Stimulated activated CD4-positive, alpha-beta T cell treated with anti-CD3 and anti-CD28 coated beads, Interleukin-1b, Interleukin-23, amount 100 ng/mL, for 48 hours (primary cell): ENCODE results near the gene PRKCE.
"Not testable (repeated sequence)": the region's sequence is repeated elsewhere in the genome, so short reads cannot be mapped to it uniquely, and the experiment has no call there.

Experiments used
- DNase-seq: peaks from one replicate; pipeline ENCODE4 v3.0.0-alpha.2; 2020

The PRKCE gene

DNA sequence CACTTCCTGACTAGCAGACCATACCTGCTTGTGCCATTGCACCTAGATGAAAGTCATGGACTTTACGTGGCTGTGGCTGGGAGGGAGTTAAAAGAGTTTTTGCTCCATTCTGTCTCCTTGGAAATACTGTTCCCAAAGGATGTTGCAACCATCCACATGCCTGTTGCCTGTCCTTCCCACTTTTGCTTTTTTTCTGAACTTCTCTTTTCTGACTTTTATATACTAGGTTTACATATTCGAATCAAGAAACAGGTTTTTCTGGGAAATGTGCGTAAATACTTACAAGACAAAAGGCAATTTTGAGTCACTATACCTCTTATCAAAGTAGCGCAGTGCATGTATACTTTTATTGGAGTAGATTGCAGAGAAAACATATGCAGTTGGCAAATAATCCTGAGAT, 244.8 kb downstream of the PRKCE start:
- no peak for DNase-seq

DNA sequence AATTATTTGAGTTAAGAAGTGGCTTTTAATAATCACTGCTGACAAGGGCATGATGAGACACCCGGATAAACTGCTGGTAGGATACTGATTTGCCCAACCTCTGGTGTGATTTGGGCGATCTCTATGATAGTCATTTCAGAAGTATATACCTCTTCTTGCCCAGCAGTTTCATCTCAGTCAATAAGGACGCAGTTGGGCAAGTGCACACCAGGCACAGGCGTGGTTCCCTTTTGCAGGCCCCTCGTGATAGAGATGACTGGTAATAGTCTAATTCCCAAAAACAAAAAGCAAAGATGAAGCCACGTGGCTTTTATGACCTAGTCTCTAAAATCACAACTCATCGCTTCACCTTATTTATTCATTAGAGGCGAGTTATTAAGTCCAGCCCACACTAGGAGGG, 246.4 kb downstream of the PRKCE start:
- DNase-seq, result no peak

- no peak for DNase-seq
Measured at GRCh38 chr2:45898819-45899218, 247.3 kb downstream of the PRKCE start.

DNA sequence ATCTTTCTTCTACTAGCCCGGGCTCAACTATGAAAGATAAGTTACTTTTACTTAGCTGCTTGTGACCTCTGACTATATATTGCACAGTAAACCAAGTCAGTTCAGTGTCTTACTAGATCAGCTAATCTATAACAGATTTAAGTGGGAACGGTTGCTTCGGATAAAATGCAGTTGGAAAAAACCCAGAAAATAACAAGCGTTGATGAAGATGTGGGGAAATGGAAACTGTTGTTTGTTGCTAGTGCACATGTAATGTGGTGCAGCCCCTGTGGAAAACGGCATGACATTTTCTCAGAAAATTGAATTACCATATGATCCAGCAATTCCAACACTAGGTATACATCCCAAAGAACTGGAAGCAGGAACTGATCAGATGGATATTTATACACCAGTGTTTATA, 248.5 kb downstream of the PRKCE start:
- DNase-seq, result no peak

DNA sequence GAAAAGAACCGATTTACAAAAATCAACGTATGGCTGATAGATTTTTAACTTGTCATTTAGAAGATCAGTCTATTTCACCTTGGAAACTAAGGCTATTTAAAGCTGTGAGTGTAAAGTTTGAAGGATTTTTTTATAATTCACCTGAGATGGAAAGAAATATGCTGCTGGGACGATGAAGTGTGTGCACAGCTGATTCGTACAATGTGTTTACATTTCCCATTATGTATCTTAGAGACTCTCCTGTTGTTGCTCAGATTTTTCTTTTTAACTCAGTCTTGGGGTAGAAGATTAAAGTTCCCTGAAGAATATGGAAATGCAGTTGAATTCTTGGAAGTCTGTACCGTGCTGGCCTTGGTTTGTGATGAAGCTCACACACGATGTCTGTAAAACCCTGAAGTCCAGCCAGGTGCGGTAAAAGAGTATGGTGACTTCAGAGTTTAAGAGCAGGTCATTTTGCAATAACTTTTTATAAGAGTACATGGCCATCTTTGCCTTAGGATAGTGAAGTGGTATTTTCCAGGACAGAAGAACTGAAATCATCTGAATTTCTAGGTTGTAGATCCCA, 250.1 kb downstream of the PRKCE start:
- no peak for DNase-seq

GRCh38 chr2:45902380-45902779, 250.9 kb downstream of the PRKCE start:
- DNase-seq, result no peak

DNA sequence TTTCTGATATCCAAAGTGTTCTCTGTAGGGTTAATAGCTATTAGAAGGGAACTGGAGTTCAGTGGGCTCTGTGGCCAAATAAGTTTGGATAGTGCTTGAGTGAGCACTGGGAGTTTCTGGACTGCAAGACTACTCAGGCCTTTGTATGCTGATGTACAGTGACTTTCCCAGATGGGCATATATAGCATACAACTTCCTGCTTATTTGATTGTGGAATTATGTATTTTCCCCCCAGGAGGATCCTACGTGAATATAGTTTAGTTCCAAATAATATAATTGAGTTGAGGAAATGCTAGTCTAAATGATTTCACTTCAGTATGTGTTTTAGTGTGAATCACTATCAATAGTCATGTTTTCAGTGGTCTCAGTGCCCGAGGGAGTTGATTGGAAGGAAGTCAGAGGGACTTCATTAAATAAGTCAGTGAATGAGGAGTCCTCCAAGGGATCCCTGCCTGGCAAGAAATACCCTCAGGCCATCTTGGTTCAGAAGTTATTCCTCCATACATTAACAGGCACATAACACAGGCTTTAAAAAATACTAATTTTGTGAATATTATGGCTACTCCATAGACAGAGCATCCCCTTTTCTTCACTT, 251.4 kb downstream of the PRKCE start:
- DNase-seq, result no peak

DNA sequence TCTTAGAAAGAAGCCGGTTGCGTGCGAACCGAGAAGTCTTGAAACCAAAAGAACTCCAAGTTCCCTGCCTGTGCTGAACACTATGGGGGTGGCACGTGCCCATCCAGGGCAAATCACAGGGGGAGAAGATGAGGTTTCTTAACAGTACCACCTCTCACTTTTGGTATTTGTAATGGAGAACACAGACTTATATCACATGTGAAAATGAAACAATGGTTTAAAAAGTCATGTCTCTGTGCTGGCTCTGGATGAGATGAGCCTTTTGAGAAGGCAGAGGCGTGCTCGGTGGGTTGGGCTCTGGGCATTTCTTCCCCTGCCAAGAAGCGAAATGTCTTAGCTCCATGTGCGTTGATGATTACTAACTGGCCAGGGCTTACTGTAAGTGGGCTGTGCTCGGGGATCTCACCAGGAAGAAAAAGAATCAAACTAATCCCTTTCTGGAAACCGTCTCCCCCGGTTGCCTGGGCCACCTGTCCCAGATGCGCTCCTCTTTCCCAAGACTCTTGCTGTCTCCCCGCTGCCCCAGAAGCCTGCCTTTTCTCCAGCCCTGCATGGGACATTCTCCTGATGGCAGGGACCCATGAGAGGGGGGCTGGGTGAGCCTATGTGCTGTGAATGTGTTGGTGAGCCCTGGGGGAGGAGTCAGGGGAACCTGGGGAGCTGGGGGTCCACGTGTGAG, 252.9 kb downstream of the PRKCE start:
- DNase-seq, result peak; percentile 29

GRCh38 chr2:45904946-45905631, 253.6 kb downstream of the PRKCE start:
- no peak for DNase-seq

DNA sequence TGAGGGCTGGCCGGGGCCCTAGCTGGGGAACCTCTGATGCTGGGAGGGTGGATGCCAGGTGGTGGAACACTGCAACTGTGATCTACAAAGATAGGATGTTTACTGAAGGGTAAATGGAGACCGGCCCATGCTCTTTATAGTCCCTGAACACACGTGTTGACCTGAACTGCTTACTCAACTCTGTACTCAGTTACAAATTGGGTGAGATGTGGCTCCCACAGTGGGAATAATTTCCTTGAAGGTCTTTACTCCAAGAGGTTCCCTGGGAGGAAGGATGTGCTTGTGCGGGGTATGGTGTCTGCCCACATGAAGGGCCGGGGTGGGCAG, 254.1 kb downstream of the PRKCE start:
- DNase-seq, result no peak

GRCh38 chr2:45907592-45907991, 256.1 kb downstream of the PRKCE start:
- DNase-seq, result no peak

DNA sequence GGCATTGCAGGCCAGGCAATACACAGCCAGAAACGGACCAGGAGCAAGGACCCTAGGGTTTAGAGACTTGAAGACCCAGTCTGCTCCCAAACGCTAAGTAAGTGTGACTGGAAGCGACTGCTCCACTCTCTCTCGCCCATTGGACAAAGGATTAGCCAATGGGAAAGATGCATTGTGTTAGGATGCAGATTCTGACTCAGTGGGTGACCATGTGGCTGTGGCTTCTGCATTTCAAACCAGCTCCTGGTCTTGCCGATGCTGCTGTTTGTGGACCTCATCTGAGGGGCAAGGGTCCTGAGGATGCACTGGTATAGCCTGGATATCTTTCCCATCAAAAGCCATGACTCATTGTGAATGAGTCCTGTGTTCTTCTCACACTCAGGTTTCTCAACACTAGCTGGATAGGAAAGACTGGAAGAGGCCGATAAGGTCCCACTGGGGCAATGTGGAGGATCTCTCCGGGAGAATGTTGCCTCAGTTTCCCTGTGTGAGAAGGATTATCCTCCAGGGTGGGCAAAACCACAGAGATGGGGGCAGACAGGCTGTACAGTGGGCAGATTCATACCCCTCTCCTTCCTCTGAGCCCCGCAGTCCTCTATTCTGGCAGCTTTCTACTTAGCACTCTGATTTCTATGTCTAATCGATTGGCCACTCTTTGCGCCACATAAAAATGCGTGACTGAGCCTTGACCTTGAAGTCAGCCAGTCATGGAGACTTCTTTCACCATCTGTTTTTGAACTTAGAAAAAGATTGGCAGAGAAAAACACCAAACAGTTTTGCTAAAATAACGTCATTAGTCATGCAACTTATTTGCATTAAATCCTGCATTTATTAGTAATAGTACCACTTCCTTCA, 257.1 kb downstream of the PRKCE start:
- no peak for DNase-seq

- DNase-seq, result no peak
Measured at GRCh38 chr2:45909171-45909565, 257.7 kb downstream of the PRKCE start.

DNA sequence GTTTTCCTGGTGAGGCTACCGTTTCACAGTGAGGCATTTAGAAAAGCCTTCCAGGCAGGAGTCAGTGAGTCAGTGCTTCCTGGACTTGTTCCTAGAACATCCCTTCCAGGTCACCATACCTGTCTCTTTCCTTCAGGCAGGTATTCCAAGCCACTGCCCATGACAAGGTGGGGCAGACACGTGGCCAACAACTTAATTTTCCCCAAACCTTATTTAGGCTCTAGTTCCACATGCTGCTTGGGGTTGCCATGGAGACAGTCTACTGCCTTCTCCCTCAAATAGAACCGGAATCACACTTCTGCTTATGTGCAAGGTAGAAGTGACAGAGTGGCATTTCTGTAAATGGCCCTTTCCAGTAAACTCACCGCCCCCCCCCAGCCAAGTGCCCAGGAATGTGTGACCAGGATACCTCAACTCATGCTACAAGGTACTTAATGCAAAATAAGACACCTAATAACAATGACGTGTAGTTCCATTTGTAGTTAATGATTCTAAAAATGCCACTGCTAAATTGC, 258.3 kb downstream of the PRKCE start:
- DNase-seq, result no peak

- no peak for DNase-seq
Measured at GRCh38 chr2:45910473-45911060, 259.1 kb downstream of the PRKCE start.

DNA sequence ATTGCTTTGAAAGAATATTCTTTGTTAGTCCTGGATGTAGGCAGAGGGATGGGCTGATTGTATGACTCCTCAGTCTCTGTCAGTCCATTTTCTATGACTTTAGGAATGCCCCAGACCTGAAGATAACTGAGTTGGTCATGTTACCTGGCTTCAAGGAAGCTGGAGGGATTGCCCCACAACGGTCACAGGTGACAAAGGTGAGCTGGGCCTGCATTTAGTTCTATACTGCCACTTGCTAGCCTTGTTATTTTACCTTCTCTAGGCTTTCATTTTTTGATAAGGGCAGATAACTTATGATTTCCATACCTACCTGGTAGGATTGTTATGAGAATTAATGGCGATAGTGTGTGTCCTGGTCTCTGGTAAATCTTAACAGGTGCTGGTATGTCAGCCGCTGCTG, 260.1 kb downstream of the PRKCE start:
- DNase-seq, result no peak

DNA sequence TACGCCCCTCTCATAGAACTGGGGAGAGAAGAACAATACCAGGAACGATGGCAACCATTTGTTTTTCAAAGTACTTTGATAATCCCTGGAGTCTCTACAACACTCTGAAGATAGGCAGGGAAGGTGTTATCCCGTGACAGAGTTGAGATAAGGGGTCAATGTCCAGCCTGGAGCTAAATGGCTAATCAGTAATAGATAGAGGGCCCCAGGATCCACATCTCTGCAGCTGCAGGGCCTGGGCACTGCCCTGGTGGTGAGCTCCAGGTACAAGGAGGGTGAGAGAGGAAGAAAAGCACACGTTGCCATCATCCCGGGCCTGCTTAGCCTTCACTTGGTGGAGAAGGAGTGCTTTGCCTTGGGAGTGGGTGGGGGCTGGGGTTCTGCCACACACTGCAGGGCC, 260.6 kb downstream of the PRKCE start:
- DNase-seq, result no peak

DNA sequence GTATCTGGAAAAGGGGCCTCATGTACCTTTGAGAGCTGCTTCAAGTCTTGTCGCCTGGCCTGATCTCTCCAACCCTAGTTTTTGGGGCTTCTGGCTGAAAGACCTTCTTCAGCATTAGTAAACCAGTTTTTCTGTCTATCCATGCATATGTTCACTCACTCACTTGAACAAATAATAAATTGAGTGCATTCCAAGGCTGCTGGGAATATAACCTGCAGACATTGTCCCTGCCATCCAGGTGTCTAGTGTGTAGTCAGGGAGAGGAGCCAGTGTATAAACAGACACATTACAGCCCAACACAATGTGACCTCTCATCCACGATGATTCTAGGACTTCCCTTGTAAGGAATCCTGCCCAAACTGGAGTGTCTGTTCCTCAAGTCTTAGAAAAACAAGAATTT, 262.1 kb downstream of the PRKCE start:
- DNase-seq, result no peak

DNA sequence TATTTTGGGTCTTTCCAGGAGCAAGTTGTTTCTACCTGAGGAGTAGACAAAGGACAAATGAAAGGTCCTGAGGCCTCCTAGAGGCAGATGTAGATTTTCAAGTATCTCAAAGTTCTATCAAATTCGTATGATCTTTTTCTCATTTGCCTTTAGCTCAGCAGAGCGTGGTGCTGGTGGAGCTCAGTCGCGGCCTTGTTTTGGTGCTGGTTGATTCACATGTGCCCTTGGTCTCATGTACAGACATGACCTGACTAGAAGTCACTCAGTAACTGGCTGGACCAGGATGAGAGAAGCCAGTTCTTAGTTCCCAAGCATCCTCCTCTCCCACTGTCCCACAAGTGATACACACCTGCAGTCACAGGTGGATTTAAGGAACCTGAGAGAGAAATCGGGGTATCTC, 264.0 kb downstream of the PRKCE start:
- no peak for DNase-seq

DNA sequence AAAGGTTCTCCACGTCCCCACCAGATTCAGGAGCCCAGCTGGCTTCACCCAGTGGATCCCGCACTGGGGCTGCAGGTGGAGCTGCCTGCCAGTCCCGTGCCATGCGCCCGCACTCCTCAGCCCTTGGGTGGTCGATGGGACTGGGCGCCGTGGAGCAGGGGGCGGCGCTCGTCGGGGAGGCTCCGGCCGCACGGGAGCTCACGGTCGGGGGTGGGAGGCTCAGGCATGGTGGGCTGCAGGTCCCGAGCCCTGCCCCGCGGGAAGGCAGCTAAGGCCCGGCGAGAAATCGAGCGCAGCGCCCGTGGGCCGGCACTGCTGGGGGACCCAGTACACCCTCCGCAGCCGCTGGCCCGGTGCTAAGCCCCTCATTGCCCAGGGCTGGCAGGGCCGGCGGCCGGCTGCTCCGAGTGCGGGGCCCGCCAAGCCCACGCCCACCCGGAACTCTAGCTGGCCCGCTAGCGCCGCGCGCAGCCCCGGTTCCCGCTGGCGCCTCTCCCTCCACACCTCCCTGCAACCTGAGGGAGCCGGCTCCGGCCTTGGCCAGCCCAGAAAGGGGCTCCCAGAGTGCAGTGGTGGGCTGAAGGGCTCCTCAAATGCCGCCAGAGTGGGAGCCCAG, 266.2 kb downstream of the PRKCE start:
- DNase-seq, result not testable (repeated sequence)

- DNase-seq, result no peak
Measured at GRCh38 chr2:45918463-45919159, 267.1 kb downstream of the PRKCE start.
